NOMO-1 treated with DMSO at 0.1 percent for 48 hours (cell line): Measurements from ENCODE around the gene CCDC14.
"Not testable (repeated sequence)": the region's sequence is repeated elsewhere in the genome, so short reads cannot be mapped to it uniquely, and the experiment has no call there.

Experiments
- DNase-seq: peaks from one replicate; lab custom pipeline; 2025; ENCODE audit not compliant: unreplicated experiment; lab: John Stamatoyannopoulos, UW

CCDC14 gene

GRCh38 chr3:123914829-123915228 lies 46.2 kb downstream of the CCDC14 start:
- no peak for DNase-seq

DNA sequence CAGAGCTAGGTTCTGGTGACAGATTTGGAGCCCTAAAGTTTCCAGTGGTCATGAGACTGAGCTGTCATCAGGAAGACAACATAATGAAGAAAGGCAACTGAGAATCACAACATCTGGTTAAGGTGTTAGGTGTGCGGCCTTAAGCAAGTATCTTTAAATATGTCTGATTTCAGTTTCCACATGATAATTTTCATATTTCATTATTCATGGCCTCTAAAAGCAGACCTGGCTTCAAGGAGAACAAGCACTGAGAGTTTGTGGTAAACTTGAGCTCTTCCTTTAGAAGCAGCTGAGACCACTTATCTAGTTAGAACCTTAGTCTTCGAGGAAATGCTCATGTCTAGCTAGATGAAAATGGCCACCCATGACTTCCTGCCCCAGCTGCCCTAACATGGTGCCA lies 51.2 kb downstream of the CCDC14 start:
- no peak for DNase-seq

- DNase-seq = no peak
These were observed 53.3 kb downstream of the CCDC14 start for GRCh38 chr3:123907720-123908119.

DNA sequence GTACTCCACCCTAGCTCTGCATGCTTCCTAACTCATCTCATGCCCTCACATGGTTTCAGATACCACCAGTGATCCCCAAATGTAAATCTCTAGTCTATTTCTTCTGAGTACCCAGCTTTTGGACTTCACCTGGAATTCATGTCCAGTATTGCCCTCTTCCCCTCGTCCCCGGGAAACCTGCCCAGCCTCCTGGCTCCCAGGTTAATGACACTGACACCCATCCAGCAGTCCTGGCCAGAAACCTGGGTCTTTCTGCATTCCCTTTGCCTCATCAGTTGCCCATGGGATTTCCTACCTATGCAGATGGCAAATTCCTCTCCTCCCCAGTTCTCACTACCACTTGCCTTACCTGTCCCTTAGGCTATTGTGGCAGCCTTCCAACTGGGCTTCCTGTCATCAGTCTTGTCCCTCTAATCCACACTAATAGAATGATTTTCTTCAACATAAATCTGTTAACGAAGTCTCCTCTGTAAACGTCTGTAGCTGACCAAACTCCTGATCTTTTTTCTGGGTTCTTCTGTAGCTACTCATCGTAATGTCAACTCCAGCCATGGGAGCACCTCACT lies 61.6 kb downstream of the CCDC14 start:
- DNase-seq = no peak

GRCh38 chr3:123893012-123893411 lies 68.0 kb downstream of the CCDC14 start:
- no peak for DNase-seq

DNA sequence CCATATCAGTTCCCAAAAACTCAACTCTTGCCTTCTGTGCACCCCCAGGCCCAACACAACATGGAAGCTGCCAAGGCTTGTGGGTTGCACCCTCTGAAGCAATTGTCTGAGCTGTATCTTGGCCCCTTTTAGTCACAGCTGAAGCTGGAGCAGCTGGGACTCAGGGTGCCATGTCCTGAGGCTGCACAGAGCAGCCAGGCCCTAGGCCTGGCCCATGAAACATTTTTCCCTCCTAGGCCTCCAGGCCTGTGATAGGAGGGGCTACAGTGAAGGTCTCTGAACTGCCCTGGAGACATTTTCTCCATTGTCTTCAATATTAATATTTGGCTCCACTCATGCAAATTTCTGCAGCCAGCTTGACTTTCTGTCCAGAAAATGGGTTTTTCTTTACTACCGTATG lies 68.8 kb downstream of the CCDC14 start:
- DNase-seq = no peak

DNA sequence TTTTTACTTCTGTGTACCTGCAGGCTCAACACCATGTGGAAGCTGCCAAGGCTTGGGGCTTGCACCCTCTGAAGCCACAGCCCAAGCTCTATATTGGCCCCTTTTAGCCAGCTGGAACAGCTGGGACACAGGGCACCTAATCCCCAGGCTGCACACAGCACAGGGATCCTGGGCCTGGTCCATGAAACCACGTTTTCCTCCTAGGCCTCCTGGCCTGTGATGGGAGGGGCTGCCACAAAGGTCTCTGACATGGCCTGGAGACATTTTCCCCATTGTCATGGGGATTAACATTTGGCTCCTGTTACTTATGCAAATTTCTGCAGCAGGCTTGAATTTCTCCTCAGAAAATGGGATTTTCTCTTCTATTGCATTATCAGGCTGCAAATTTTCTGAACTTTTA lies 70.0 kb downstream of the CCDC14 start:
- DNase-seq = not testable (repeated sequence)

- DNase-seq = not testable (repeated sequence)
These were observed 70.9 kb downstream of the CCDC14 start for GRCh38 chr3:123890162-123890561.

DNA sequence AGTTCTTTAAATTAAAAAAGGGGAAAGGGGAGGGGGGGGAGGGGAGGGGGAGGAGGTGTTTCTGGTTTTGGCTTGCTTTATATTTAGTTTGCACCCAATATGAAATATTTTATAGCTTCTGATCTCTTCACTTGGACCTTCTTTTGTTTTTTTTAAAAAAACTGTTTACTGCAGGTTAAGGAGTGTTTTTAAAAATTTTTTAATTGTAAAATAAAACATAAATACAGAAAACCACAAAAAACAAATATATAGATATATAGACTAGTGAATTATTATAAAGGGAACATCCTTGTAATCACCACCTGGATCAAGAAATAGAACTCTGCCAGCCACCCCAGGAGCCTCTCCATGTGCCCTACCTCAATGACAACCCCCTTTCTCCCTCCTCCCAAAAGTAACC lies 76.0 kb downstream of the CCDC14 start:
- no peak for DNase-seq

DNA sequence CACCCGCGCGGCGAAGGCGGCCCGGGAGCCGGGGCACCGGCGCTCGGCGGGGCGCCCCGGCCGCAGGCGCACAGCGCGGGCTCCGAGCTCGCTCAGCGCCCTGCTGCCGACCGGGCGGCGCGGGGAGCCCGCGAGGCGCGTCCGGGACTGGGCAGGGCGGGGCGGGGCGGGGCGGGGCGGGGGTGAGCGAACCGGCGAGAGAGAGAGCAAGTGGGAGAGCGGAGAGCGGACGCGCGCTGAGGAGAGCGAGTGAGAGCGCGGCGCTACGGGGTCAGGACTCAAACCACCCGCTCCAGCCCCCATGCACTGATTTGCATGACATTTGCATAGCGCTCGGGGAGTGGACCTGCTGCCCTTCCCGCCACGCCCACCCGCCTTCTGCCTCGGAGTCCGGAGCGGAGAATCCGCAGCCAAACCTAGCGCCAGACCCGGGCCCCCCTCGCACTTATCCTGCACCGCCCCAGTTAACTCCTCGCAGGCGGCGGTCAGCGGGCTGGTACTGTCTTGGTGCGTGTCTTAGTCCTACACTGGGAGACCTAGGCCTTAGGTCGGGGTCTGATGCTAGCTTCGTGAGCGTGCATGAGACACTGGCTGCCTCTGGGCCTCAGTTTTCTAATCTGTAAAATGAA lies 76.7 kb downstream of the CCDC14 start, which contains the start of gene MYLK:
Gene MYLK, minus strand, starts transcription at position 130 of the 629 bp plus-strand sequence. CDS start 90,491 bp downstream, outside the sequence.
- peak; percentile 71 for DNase-seq

DNA sequence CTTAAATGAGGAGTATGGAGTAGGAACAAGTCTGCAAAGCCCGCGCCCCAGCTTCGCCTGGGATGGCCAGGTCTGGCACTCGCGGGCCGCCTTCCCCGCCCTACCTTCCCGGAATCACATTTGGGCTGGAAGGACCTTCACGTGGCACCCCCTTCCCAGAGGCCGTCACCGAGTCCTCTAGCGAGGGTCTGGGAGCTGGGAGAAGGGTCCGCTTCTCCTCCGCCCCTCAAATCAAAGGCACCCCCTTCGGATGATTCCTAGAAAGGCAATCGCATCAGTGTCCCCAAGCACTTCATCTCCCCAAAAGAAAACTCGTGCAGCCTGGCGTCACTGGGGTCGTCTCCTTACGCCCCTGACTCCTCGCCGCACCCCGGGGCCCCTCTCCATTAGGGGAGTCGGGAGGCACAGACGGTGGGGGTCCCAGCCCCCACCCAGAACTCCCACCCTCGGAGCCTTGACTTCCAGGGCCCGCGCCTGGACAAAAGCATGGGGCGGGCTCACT lies 77.3 kb downstream of the CCDC14 start:
- no peak for DNase-seq

- no peak for DNase-seq
These were observed 77.9 kb downstream of the CCDC14 start for GRCh38 chr3:123883111-123883510.

DNA sequence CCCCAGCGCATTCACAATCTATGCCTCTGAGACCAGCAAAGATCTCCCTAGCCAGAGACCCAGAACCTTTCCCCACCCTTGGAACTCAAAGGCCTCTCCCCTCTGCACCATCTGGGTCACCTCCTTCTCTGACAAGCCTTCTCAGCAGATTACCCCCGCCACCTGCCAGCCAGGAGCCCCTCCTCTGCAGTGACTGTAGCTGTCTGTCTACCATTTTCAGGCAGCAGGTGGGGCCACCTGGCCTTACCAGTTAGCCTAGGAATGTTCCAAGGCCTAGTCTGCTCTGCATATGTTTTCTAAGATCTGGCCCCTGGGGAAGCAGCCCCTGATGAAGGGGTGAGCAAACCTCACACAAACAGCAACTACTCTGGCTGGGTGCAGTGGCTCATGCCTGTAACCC lies 79.3 kb downstream of the CCDC14 start:
- DNase-seq = no peak

DNA sequence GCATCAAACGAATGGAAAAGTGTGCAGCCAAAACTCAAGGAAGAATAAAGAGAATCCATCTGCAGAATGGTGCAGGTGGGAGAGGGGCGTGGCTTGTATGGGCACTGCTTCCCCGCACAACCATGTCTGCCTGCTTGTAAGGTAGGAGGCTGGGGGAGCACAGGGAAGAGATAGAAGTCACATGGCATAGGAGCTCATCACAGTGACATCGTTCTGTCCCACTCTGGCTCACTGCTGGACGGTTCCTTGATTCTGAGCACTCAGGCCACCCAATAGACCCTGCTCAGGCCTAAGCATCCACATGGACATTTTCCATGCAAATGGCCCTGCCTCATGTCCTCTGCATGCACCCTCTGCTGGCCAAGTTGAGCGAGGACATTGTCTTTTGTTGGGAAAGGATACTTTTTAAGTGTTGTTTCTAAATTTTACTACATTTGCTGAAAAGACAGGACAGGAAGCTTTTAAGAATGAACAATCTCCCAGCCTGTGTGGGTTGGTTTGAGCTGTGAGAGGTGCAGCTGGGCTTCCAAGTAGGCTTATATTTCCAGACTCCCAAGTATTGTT lies 79.9 kb downstream of the CCDC14 start:
- no peak for DNase-seq

DNA sequence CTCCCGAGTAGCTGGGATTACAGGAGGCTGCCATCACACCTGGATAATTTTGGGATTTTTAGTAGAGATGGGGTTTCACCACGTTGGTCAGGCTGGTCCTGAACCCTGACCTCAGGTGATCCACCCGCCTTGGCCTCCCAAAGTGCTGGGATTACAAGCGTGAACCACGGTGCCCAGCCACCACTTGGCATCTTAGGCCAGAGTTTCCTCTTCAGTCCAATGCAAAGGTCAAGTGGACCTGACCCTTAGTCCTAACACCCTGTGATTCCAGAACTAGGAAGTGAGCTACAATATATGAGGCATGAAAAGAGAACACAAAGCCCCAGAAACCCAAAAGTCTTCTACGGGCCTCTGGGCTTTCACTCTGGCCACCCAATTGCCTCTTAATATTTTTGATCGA lies 82.2 kb downstream of the CCDC14 start:
- DNase-seq = no peak

DNA sequence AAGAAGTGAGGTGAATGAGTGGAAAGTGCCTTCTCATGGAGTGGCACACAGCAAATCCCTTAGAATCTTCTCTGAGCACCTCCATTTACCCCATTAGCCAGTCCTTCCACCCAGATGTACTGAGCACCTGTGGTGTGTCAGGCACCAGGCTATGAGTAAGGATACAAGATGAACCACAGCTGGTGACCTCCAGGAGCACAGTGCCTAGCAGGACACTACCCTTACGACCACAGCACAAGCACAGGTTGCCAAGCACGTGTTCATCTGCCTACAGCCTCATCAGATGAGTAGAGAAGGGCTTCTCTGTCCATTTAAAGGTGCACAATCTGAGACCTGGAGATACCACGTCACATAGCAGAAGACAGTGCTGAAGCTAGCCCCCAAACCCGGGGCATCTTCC lies 83.1 kb downstream of the CCDC14 start:
- no peak for DNase-seq

GRCh38 chr3:123877466-123877865 lies 83.6 kb downstream of the CCDC14 start:
- DNase-seq = no peak

DNA sequence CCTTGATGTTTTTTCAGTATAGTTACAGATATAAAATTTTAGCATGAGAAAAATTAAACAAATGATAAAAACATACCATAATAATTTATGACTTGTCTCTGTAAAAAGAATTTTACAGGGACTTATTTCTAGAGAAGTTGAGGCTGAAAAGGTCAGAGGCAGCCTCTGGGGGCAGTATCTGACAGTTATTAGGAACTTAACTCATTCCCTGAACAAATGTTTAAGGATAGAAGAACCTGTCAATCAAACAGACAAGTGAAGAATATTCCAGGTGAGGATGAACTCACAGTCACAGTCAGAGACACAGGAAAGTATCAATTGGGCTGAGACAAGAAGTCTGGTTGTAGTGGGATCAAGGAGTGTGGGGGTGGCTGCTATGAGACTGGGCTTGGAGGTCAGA lies 84.2 kb downstream of the CCDC14 start:
- no peak for DNase-seq

DNA sequence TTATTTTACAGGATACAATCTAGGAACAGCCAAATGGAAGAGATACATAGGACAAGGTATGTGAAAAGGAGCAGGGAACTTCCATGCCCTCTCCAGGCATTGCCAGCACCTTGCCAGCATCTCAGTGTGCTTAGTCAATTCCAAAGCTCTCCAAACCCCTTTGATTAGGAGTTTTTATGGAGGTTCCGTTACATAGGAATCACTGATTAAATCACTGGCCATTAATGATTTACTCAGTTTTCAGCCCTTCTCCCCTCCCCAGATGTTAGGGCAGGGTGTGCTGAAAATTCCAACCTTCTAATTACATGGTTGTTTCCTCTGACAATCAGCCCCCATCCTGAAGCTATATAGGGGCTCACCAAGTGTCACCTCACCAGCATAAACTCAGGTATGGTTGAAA lies 88.4 kb downstream of the CCDC14 start:
- no peak for DNase-seq

- DNase-seq = no peak
These were observed 89.1 kb downstream of the CCDC14 start for GRCh38 chr3:123871946-123872345.

- DNase-seq = no peak
These were observed 91.0 kb downstream of the CCDC14 start for GRCh38 chr3:123870033-123870432.

DNA sequence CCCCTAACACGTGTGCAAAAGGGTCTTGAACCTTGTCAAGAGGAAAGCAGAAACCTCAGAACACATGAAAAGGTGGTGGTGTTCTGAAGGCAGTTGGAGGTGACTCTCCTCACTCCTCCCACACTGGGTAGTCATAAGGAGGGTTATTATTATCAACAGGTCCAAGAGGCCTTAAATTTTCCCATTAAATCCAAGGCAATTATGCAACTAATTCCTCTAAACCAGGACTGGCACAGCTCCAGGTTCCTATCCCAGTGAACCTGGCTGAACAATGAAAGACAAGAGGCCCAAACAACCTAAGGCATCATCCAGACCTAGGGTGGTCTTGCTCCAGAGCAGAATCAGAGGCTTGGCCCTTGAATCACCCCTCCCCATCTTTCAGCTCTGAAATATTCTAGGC lies 91.9 kb downstream of the CCDC14 start:
- DNase-seq = no peak

GRCh38 chr3:123864706-123865105 lies 96.3 kb downstream of the CCDC14 start:
- no peak for DNase-seq
